ENCODE results near the gene EID2.

EID2 gene

GRCh38 chr19:39558624-39559117 is 18.7 kb upstream of the EID2 start:
- Histone ChIP-seq H3K79me2 (ENCODE audit: insufficient read depth, low read depth) (no peaks in the 10 kb centered on the region), H3K27me3 (ENCODE audit: insufficient read depth, low read depth) (no peaks in the 10 kb centered on the region), H3K4me2 (peak overlapping the region; percentile 20; the same call in 1 of the 2 replicates), H3K27ac (no peak overlapping the region), H3K4me1 (ENCODE audit: low read depth, poor library complexity, severe bottlenecking) (peaks cover 19% of the 10 kb centered on the region), H3K36me3 (ENCODE audit: insufficient read depth) (no peaks in the 10 kb centered on the region), H4K20me1 (ENCODE audit: insufficient read depth) (no peaks in the 10 kb centered on the region), H3K4me3 (IDR thresholded peaks at IDR 0.05; ENCODE audit: insufficient read depth, low read depth, low read length) (no peak overlapping the region), H3K9ac (no peak overlapping the region), H2AFZ (ENCODE audit: low read depth) (no peak overlapping the region)
- TF ChIP-seq CTCF (conservative IDR thresholded peaks at IDR 0.05; ENCODE audit: low read depth, low read length), result no peak

- H3K4me3 ChIP-seq (IDR thresholded peaks at IDR 0.05; ENCODE audit: insufficient read depth, low read depth, low read length), result no peak overlapping the region
- H3K27ac ChIP-seq, result no peak overlapping the region
- no peak overlapping the region for H3K9ac ChIP-seq
- no peaks in the 10 kb centered on the region for H3K27me3 ChIP-seq (ENCODE audit: insufficient read depth, low read depth)
- no peak for TF ChIP-seq CTCF (conservative IDR thresholded peaks at IDR 0.05; ENCODE audit: low read depth, low read length)
- no peaks in the 10 kb centered on the region for H4K20me1 ChIP-seq (ENCODE audit: insufficient read depth)
- no peaks in the 10 kb centered on the region for H3K36me3 ChIP-seq (ENCODE audit: insufficient read depth)
- peak overlapping the region; percentile 20 for H3K4me2 ChIP-seq
- no peak overlapping the region for H2AFZ ChIP-seq (ENCODE audit: low read depth)
- peaks cover 19% of the 10 kb centered on the region for H3K4me1 ChIP-seq (ENCODE audit: low read depth, poor library complexity, severe bottlenecking)
- no peaks in the 10 kb centered on the region for H3K79me2 ChIP-seq (ENCODE audit: insufficient read depth, low read depth)
Observed at GRCh38 chr19:39557811-39558623, 18.1 kb upstream of the EID2 start.

DNA sequence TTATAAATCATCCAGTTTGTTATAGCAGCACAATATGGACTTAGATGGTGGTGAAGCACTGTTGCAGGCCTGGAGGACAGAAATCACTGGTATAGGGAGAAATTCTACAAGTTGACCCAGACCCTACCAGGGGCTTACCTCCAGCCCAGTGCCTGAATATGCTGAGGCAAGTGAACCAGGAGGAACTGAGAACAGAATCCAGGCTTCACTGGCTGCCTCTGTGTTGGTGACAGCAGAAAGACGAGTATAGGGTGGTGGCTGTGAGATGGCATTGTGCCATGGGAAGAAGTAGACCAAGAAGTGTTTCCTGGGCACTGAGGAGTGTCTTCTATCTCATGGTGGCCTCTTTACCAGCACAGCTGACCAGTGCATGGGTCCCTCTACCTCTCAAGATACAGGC is 15.9 kb upstream of the EID2 start:
- Histone ChIP-seq H3K9ac (no peak overlapping the region), H3K79me2 (ENCODE audit: insufficient read depth, low read depth) (no peaks in the 10 kb centered on the region), H3K4me3 (IDR thresholded peaks at IDR 0.05; ENCODE audit: insufficient read depth, low read depth, low read length) (no peak overlapping the region), H3K4me1 (ENCODE audit: low read depth, poor library complexity, severe bottlenecking) (peaks cover 35% of the 10 kb centered on the region), H3K27me3 (ENCODE audit: insufficient read depth, low read depth) (no peaks in the 10 kb centered on the region), H3K4me2 (no peak overlapping the region), H4K20me1 (ENCODE audit: insufficient read depth) (no peaks in the 10 kb centered on the region), H3K27ac (no peak overlapping the region), H3K36me3 (ENCODE audit: insufficient read depth) (no peaks in the 10 kb centered on the region), H2AFZ (ENCODE audit: low read depth) (no peak overlapping the region)
- TF ChIP-seq CTCF (conservative IDR thresholded peaks at IDR 0.05; ENCODE audit: low read depth, low read length), result no peak

GRCh38 chr19:39554701-39555311 is 14.8 kb upstream of the EID2 start:
- no peak for TF ChIP-seq CTCF (conservative IDR thresholded peaks at IDR 0.05; ENCODE audit: low read depth, low read length)
- no peaks in the 10 kb centered on the region for H3K36me3 ChIP-seq (ENCODE audit: insufficient read depth)
- H4K20me1 ChIP-seq (ENCODE audit: insufficient read depth), result no peaks in the 10 kb centered on the region
- H3K79me2 ChIP-seq (ENCODE audit: insufficient read depth, low read depth), result no peaks in the 10 kb centered on the region
- no peak overlapping the region for H3K4me2 ChIP-seq
- no peaks in the 10 kb centered on the region for H3K27me3 ChIP-seq (ENCODE audit: insufficient read depth, low read depth)
- no peak overlapping the region for H3K9ac ChIP-seq
- H3K27ac ChIP-seq, result no peak overlapping the region
- no peak overlapping the region for H2AFZ ChIP-seq (ENCODE audit: low read depth)
- no peak overlapping the region for H3K4me3 ChIP-seq (IDR thresholded peaks at IDR 0.05; ENCODE audit: insufficient read depth, low read depth, low read length)
- H3K4me1 ChIP-seq (ENCODE audit: low read depth, poor library complexity, severe bottlenecking), result peaks cover 35% of the 10 kb centered on the region

Data from KMS-11 (cell line).